HG02678 (cell line): ENCODE measurements around the gene TMEM117.
"Not testable (repeated sequence)": the region's sequence is repeated elsewhere in the genome, so short reads cannot be mapped to it uniquely, and the experiment has no call there.

ENCODE experiments used
- ATAC-seq: cut with Tn5 transposase; IDR thresholded peaks from one replicate; pipeline ENCODE4 v1.9.1; 2021; ENCODE audit warnings: mild to moderate bottlenecking, moderate library complexity; ENCODE audit not compliant: unreplicated experiment

Gene TMEM117

DNA sequence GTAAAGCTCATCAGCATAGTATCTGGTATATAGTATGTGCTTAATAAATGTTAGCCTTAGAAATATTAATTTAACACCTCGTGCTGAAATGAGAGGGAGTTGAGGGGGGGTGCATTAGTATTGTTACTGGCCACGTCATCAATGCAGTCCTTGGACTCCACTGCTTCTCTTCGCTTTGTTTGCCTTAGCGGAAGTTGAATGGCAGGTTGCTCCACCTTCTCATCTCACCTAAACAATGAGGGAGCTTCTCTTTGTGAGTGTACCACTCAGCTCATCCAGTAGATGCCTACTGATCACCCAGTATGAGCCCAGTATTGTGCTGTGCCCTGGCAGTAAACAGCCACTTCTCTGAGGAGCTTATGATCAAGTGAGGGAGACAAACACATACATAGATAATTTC lies 4.5 kb downstream of the TMEM117 start:
- ATAC-seq = no peak

- no peak for ATAC-seq
Observed at GRCh38 chr12:43841253-43841652, 5.4 kb downstream of the TMEM117 start.

GRCh38 chr12:43842259-43842658 lies 6.4 kb downstream of the TMEM117 start:
- ATAC-seq = no peak

- not testable (repeated sequence) for ATAC-seq
Observed at GRCh38 chr12:43847425-43848225, 11.7 kb downstream of the TMEM117 start.

GRCh38 chr12:43848226-43848507 lies 12.3 kb downstream of the TMEM117 start:
- ATAC-seq = no peak

DNA sequence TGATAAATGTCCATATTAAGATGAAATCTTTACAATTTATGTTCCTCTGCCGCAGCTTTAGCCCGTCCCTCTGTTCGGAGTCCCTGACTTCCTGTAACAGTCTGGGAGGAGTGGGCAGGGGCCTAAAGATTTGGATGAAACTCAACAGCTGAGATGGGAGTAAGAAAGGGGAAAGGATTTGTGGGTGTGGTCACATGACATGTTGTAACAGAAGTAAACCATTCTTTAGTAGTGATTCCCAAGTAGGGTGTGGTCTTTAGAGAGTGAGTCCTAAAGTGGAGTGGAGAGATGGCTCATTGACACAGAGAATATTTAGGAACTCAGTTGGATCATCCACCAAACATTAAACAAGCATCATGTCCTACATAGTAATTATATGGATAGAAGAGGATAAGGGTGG lies 12.9 kb downstream of the TMEM117 start:
- ATAC-seq = no peak

- ATAC-seq = no peak
Observed at GRCh38 chr12:43852744-43853143, 16.9 kb downstream of the TMEM117 start.

DNA sequence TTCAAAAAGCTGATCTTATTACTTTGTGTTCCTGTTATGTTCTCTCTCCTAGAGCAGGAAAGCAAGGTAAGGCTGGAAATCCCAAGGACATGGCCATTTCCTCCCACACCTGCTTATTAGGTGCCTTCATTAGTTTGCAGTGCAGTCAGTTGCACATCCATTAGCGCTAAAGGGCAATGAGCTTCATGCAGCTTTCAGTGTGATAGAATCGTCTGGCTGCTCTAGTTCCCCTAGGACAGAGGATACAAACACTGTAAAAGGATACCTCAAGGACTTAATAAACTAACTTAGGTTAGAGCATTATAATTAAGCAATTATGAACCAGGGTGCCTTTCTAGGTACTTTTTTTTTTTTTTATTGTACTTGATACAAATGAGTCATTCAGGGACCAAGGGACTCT lies 21.1 kb downstream of the TMEM117 start:
- no peak for ATAC-seq

DNA sequence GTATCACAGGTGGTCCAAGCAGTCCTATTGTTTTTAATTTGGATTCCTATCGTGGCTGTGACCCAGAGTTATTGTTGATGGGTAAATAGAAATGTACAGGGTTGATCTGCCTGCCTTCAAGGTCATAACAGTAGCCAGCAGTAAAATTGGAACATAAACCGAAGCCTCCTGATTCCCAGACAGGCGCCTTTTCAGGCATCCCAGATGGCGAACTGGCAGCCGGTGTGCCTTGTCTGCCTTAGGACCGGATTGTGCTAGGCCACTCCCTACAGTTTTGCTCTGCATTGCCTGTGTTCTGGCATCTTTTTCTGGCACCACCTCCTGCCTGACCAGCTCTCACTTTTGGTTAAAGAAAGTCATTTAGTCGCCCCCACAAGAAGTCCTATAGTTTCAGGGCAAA lies 22.2 kb downstream of the TMEM117 start:
- ATAC-seq = no peak

GRCh38 chr12:43858991-43859390 lies 23.1 kb downstream of the TMEM117 start:
- no peak for ATAC-seq

GRCh38 chr12:43861015-43861839 lies 25.3 kb downstream of the TMEM117 start:
- no peak for ATAC-seq

GRCh38 chr12:43861840-43862150 lies 25.9 kb downstream of the TMEM117 start:
- no peak for ATAC-seq

- ATAC-seq = no peak
Observed at GRCh38 chr12:43863770-43864366, 28.0 kb downstream of the TMEM117 start.

DNA sequence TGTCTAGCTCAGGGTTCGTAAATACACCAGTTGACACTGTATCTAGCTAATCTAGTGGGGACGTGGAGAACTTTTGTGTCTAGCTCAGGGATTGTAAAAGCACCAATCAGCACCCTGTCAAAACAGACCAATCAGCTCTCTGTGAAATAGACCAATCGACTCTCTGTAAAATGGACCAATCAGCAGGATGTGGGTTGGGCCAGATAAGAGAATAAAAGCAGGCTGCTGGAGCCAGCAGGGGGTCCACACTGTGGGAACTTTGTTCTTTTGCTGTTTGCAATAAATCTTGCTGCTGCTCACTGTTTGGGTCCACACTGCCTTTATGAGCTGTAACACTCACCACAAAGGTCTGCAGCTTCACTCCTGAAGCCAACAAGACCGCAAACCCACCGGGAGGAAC lies 28.7 kb downstream of the TMEM117 start:
- ATAC-seq = not testable (repeated sequence)

GRCh38 chr12:43869184-43869583 lies 33.3 kb downstream of the TMEM117 start:
- no peak for ATAC-seq

DNA sequence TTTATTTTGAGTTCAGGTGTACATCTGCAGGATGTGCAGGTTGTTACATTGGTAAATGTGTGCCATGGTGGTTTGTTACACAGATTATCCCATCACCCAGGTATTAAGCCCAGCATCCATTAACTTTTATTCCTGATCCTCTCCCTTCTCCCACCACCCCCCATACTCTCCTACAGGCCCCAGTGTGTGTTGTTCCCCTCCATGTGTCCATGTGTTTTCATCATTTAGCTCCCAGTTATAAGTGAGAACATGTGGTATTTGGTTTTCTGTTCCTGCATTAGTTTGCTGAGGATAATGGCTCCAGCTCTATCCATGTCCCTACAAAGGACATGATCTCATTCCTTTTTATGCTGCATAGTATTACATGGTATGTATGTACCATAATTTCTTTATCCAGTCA lies 33.9 kb downstream of the TMEM117 start:
- not testable (repeated sequence) for ATAC-seq

GRCh38 chr12:43871258-43871657 lies 35.4 kb downstream of the TMEM117 start:
- not testable (repeated sequence) for ATAC-seq

DNA sequence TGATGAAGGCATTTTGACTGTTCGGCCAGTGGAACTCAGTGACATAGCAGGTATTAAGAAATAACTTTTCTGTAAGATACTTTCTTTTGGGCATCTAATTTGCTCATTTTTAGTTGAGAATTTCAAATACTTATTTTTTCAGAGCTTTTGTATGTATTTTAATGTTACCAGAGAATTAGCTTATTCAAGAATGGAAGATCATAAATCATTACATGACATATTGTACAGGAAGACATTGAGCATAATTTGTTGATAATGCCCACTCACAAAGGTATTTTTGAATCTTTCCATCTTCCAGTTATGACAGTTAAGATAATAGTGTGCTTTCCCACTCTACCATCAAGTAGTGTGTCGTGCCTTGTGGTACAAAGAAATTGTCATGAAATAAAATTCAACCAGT lies 36.5 kb downstream of the TMEM117 start:
- no peak for ATAC-seq

GRCh38 chr12:43878050-43878449 lies 42.2 kb downstream of the TMEM117 start:
- ATAC-seq = no peak

DNA sequence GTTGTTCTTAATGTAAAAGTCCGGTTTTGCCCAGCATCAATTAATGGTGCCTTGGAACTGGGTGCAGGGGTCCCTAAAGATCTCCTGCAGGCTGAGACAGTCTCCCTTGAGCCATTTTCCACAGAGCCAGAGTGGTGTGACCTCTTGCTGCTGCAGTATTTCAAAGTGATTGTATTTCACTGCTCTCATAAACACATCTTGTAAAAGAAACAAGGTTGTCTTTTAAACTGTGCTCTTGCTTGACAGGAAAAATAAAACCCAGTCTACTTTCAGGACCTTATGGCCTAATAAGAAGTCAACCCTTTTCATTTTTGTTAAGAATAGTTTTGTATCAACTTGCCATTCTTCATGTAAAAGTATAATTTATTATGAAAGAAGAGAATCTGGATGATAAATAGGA lies 44.7 kb downstream of the TMEM117 start:
- no peak for ATAC-seq

DNA sequence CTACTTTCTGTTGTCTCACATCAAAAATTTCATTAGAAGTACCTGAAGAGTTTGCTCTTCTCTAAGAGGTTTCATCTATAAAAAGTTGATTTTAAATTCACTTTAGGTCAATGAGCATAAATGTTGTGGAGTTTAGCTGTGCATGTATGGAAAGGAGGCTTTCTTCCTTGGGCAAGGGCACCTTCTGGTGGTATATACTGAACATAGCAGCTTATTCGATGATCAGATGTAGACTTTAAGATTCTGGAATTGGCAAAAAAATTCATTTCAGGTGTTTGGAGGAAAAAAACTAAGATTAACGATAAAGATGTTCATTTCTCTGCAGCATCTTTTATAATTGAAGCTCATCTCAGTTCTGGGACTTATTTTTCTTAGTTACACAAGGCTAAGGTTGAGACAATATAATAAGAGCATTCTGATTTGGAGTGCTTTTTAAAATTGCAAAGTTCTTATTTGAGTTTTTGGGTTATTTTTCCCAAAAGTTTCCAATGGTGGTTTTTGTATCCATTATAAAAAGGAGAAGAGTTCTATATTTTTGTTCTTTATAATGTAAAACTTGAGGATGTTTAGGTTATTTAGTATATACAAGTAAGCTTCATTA lies 46.8 kb downstream of the TMEM117 start:
- ATAC-seq = peak; percentile 94

DNA sequence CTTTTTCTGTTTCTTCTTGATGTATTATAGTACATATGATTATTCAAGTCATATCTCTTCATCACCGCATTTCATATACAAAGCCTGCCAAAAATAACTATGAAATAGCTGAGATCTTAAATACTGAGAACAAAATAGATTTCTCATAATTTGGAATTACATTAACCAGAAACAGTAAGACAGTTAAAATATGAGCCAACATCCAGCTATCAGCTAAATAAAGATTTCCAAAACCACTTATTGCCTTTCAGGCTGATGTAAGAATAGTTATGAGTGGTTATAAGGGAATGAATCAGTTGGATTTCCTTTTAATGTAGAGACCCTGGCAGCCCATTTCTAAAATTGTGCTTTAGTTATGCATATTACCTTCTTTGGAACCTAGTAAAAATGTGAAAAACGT lies 47.4 kb downstream of the TMEM117 start:
- ATAC-seq = no peak
